ENCODE results near the gene MEGF9.

GRCh38 chr9:120755044-120755443 lies 40.8 kb upstream of the MEGF9 start:
- no peak for TF ChIP-seq CTCF (conservative IDR thresholded peaks at IDR 0.05; ENCODE audit: low read length)
- no peak for TF ChIP-seq EZH2phosphoT487 (IDR thresholded peaks at IDR 0.05; ENCODE audit: borderline replicate concordance, low read depth, low read length)

Data from OCI-LY7 (cell line).